ENCODE measurements around the gene PRAME.

PRAME gene

DNA sequence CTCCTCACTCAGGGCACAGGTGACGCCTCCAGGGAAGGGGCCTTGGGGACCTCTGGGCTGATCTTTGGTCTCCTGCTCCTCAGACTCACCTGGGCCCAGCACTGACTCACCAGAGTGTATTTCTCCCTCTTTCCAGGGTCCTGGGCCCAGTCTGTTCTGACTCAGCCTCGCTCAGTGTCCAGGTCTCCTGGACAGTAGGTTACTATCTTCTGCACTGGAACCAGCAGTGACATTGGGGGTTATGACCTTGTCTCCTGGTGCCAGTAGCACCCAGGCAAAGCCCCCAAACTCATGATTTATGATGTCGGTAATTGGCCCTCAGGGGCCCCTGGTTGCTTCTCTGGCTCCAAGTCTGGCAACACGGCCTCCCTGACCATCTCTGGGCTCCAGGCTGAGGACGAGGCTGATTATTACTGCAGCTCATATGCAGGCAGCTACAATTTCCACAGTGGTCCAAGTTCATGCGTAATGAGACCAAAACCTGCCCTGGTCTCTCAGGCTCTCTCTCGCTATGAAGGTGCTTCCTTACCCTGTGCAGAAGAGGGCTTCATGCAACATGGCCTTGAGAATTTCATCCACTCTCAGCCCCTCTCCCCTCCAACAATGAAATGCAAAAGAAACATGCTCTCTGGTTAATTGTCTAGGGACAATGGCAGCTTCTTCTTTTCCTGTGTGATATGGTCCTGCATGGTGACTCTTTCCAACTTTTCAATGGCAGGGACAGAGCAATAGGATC is 21.0 kb upstream of the PRAME start:
- no peaks in the 10 kb centered on the region for H3K4me1 ChIP-seq (ENCODE audit: control insufficient read depth, insufficient read depth, low read length)
- no peak overlapping the region for H3K4me3 ChIP-seq (ENCODE audit: low read depth, low read length)
- H3K36me3 ChIP-seq (ENCODE audit: control insufficient read depth, insufficient read depth, low read length): no peaks in the 10 kb centered on the region
- no peaks in the 10 kb centered on the region for H3K9me3 ChIP-seq (ENCODE audit: control insufficient read depth, insufficient read depth, low read length)
- H3K27me3 ChIP-seq (ENCODE audit: control insufficient read depth, insufficient read depth, low read length): peaks cover 78% of the 10 kb centered on the region
- no peak overlapping the region for H3K9ac ChIP-seq (ENCODE audit: low read depth, low read length)
- no peak overlapping the region for H3K27ac ChIP-seq (ENCODE audit: low read depth, low read length)

DNA sequence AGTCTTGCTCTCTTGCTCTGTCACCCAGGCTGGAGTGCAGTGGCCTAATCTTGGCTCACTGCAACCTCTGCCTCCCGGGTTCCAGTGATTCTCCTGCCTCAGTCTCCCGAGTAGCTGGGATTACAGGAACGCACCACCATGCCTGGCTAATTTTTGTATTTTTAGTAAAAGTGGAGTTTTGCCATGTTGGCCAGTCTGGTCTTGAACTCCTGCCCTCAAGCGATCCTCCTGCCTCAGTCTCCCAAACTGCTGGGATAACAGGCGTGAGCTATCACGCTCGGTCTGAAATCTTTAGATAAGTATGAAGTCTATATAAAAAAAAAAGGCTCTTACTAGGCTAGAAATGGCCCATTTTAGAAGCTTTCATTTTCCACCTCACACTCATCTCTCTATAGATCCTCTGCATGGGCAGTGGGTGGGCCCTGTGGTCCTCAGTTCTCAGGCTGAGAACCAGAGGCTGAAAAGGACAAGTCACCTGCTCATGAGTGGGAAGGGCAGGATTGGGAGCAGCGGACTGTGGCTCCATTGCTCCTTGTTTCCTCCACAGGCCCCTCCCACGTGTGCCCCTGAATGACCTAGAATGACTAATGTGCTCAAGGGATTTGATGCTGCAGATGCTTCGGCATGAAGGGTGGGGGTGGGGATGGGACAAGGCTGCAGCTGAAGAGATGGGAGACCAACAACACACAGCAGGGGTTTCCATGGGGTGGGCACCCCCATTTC is 19.8 kb upstream of the PRAME start:
- Histone ChIP-seq H3K9me3 (ENCODE audit: control insufficient read depth, insufficient read depth, low read length) (no peaks in the 10 kb centered on the region), H3K27ac (ENCODE audit: low read depth, low read length) (no peak overlapping the region), H3K4me3 (ENCODE audit: low read depth, low read length) (no peak overlapping the region), H3K9ac (ENCODE audit: low read depth, low read length) (no peak overlapping the region), H3K4me1 (ENCODE audit: control insufficient read depth, insufficient read depth, low read length) (no peaks in the 10 kb centered on the region), H3K36me3 (ENCODE audit: control insufficient read depth, insufficient read depth, low read length) (no peaks in the 10 kb centered on the region), H3K27me3 (ENCODE audit: control insufficient read depth, insufficient read depth, low read length) (peaks cover 80% of the 10 kb centered on the region)

DNA sequence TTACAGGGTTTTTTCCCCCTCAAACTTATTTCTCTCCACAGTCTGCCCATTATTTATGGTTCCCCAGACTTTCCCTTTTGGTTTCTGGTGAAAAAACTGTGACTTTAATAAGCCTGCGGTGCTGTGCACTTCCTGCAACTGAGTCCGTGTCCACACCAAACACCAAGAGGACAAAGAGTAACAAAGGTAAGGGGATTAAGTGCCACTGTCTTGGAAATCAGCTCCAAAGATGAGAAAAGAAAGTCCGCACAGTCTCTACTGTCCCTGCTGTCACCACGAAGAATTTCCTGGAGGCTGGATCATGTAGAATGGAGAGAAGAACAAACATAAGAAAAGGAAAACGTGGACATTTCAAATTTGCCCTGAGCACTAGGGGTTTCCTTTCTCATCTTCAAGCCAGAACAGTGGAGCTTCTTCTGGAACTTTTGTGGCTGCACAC is 17.9 kb upstream of the PRAME start:
- no peak overlapping the region for H3K4me3 ChIP-seq (ENCODE audit: low read depth, low read length)
- no peaks in the 10 kb centered on the region for H3K36me3 ChIP-seq (ENCODE audit: control insufficient read depth, insufficient read depth, low read length)
- no peaks in the 10 kb centered on the region for H3K4me1 ChIP-seq (ENCODE audit: control insufficient read depth, insufficient read depth, low read length)
- no peaks in the 10 kb centered on the region for H3K9me3 ChIP-seq (ENCODE audit: control insufficient read depth, insufficient read depth, low read length)
- H3K27me3 ChIP-seq (ENCODE audit: control insufficient read depth, insufficient read depth, low read length): peaks cover 80% of the 10 kb centered on the region
- H3K27ac ChIP-seq (ENCODE audit: low read depth, low read length): no peak overlapping the region
- no peak overlapping the region for H3K9ac ChIP-seq (ENCODE audit: low read depth, low read length)

DNA sequence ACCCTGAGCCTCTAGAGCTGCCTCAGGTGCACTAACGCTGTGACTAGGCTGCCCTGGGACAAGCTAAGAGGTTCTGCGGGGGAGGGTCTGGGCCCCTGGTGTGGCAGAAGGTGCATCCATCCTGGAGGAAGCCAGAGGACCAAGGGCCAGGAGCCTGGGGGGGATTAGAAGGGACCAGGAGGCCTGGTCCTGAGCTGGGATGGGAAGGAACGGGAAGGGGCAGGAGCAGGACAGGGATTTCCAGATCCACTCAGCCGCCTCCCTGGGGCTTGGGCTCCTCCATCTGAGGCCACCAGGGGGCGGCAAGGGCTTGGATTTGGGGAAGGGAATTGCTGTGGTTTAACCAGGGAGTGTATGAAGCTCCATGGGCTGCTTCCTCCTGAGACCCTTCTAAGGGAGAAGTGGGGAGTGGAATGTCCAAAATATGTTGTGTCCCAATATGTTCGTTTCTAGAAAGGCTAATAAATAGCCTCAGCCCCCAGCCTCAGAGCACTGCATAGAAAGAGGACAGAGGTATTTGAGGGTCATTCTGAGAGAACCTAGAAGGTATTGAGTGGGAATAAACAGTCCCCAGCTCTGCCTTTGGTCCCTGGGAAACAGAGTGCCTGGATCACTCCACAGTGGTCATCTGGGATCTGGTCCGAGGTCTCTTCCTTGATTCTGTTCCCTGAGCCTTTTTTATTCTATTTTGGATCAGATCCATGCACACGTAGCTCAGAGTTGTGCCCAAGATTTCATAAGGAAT is 17.4 kb upstream of the PRAME start:
- no peak overlapping the region for H3K9ac ChIP-seq (ENCODE audit: low read depth, low read length)
- no peaks in the 10 kb centered on the region for H3K36me3 ChIP-seq (ENCODE audit: control insufficient read depth, insufficient read depth, low read length)
- no peaks in the 10 kb centered on the region for H3K9me3 ChIP-seq (ENCODE audit: control insufficient read depth, insufficient read depth, low read length)
- H3K4me1 ChIP-seq (ENCODE audit: control insufficient read depth, insufficient read depth, low read length): no peaks in the 10 kb centered on the region
- no peak overlapping the region for H3K27ac ChIP-seq (ENCODE audit: low read depth, low read length)
- peaks cover 83% of the 10 kb centered on the region for H3K27me3 ChIP-seq (ENCODE audit: control insufficient read depth, insufficient read depth, low read length)
- H3K4me3 ChIP-seq (ENCODE audit: low read depth, low read length): no peak overlapping the region

DNA sequence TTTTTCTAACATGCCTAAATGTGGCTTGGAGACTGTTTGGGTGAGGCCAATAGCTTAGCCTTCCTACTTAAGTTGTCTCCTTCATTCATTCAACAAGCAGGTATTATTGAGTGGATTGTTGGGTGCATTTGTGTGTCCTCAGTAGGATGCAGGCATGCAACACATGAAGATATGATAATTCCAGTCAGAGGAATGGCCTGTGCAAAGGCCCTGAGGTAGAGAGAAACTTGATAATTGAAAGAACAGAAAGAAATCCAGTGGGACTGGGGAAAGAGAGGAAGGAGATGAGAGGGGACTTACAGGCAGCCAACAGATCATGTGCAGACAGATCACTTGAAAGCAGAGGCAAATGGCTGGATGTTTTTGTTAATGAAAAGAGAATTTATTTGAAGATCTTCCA is 15.3 kb upstream of the PRAME start:
- H3K4me3 ChIP-seq (ENCODE audit: low read depth, low read length): no peak overlapping the region
- H3K4me1 ChIP-seq (ENCODE audit: control insufficient read depth, insufficient read depth, low read length): no peaks in the 10 kb centered on the region
- no peaks in the 10 kb centered on the region for H3K9me3 ChIP-seq (ENCODE audit: control insufficient read depth, insufficient read depth, low read length)
- no peaks in the 10 kb centered on the region for H3K36me3 ChIP-seq (ENCODE audit: control insufficient read depth, insufficient read depth, low read length)
- H3K27me3 ChIP-seq (ENCODE audit: control insufficient read depth, insufficient read depth, low read length): peaks cover 91% of the 10 kb centered on the region
- H3K27ac ChIP-seq (ENCODE audit: low read depth, low read length): no peak overlapping the region
- H3K9ac ChIP-seq (ENCODE audit: low read depth, low read length): no peak overlapping the region

DNA sequence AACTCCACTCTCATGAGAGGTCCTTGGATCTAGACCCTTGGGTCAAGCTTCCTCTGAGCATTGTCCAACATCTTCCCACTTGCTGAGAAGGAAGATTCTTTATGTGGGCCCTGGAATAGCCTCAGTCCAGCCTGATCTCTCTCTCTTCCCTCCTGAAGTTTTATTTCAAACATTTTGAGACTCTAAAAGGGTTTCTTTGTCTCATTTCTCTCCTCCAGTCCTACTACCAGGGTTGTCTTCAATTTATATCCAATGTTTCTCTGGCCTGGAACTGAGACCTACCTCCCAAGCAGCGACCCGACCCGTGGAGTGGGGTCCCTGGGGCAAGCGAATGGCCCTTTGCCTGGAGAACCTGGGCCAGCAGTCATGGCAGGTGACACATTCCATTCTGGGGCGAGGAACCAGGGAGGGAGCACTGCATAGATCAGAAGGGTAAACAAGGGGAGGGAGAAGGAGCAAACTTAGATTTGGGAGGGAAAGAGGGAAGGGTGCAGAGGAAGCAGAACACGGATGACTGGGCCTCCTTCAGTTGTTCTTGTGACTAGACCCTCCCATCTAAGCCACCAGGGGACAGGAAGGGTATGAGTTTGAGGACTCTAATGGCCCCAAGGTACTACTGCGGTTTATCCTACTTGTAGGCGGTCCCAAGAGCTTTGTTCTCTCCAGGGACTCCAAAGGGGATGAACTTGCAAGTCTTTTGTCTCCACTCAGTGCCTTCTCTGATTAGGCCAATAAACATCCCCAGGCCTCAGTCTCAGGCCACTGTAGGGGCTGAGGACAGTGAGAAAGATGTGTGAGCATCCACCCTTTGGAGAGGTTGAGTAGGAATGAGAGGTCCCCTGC is 14.2 kb upstream of the PRAME start:
- Histone ChIP-seq H3K9ac (ENCODE audit: low read depth, low read length) (no peak overlapping the region), H3K36me3 (ENCODE audit: control insufficient read depth, insufficient read depth, low read length) (no peaks in the 10 kb centered on the region), H3K4me3 (ENCODE audit: low read depth, low read length) (no peak overlapping the region), H3K4me1 (ENCODE audit: control insufficient read depth, insufficient read depth, low read length) (no peaks in the 10 kb centered on the region), H3K27ac (ENCODE audit: low read depth, low read length) (no peak overlapping the region), H3K9me3 (ENCODE audit: control insufficient read depth, insufficient read depth, low read length) (no peaks in the 10 kb centered on the region), H3K27me3 (ENCODE audit: control insufficient read depth, insufficient read depth, low read length) (peaks cover 97% of the 10 kb centered on the region)

DNA sequence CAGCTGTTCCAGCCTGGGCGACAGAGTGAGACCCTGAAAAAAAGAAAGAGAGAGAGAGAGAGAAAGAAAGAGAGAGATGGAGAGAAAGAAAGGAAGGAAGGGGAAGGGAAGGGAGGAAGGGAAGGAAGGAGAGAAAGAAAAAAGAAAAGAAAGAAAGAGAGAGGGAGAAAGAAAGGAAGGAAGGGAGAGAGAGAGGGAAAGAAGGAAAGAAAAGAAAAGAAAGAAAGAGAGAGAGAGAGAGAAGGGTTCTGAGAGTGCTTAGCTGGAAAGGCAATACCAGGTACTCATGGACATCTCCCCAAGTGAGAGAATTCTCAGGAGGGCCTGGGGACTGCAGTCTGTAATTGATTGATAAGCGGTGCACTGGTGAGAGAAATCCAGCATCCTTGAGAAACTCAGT is 12.8 kb upstream of the PRAME start:
- Histone ChIP-seq H3K27ac (ENCODE audit: low read depth, low read length) (no peak overlapping the region), H3K36me3 (ENCODE audit: control insufficient read depth, insufficient read depth, low read length) (no peaks in the 10 kb centered on the region), H3K27me3 (ENCODE audit: control insufficient read depth, insufficient read depth, low read length) (peaks cover 98% of the 10 kb centered on the region), H3K4me3 (ENCODE audit: low read depth, low read length) (no peak overlapping the region), H3K9me3 (ENCODE audit: control insufficient read depth, insufficient read depth, low read length) (no peaks in the 10 kb centered on the region), H3K9ac (ENCODE audit: low read depth, low read length) (no peak overlapping the region), H3K4me1 (ENCODE audit: control insufficient read depth, insufficient read depth, low read length) (no peaks in the 10 kb centered on the region)

DNA sequence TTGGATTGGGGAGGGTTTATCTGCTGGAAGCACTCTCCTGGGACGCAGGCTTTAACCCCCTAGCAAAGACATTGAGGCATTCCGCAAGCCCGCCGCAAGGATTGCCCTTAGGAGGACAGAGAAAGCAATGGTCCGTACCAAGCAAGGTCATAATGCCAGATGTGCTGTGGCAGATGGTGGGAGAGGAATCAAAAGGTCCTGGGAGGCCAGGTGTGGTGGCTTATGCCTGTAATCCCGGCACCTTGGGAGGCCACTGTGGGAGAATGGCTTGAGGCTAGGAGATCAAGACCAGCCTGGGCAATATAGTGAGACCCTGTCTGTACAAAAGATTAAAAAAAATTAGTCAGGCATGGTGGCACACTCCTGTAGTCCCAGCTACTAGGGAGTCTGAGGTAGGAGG is 12.4 kb upstream of the PRAME start:
- no peak overlapping the region for H3K4me3 ChIP-seq (ENCODE audit: low read depth, low read length)
- H3K9me3 ChIP-seq (ENCODE audit: control insufficient read depth, insufficient read depth, low read length): no peaks in the 10 kb centered on the region
- H3K27ac ChIP-seq (ENCODE audit: low read depth, low read length): no peak overlapping the region
- no peak overlapping the region for H3K9ac ChIP-seq (ENCODE audit: low read depth, low read length)
- H3K27me3 ChIP-seq (ENCODE audit: control insufficient read depth, insufficient read depth, low read length): peaks cover 98% of the 10 kb centered on the region
- no peaks in the 10 kb centered on the region for H3K36me3 ChIP-seq (ENCODE audit: control insufficient read depth, insufficient read depth, low read length)
- no peaks in the 10 kb centered on the region for H3K4me1 ChIP-seq (ENCODE audit: control insufficient read depth, insufficient read depth, low read length)

DNA sequence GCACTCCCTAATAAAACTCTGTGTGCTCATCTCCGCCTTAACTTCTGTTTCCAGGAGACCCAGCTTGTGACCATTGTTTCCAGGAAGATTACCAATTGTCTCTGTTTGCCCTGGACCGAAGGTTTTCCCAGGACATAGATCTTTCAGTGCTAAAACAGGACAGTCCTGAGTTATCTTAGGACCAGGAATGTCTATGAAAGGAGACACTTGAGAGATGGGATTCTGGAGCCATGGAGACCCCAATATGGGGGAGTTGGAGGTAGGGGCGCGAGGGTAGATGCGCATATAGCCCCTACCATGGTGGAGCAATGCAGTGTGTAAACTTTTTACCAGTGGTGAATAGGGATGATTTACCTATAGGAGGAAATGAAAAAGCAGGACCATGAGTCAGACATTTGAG is 10.2 kb upstream of the PRAME start:
- H3K27me3 ChIP-seq (ENCODE audit: control insufficient read depth, insufficient read depth, low read length): peaks cover 98% of the 10 kb centered on the region
- no peak overlapping the region for H3K4me3 ChIP-seq (ENCODE audit: low read depth, low read length)
- no peak overlapping the region for H3K9ac ChIP-seq (ENCODE audit: low read depth, low read length)
- no peak overlapping the region for H3K27ac ChIP-seq (ENCODE audit: low read depth, low read length)
- no peaks in the 10 kb centered on the region for H3K4me1 ChIP-seq (ENCODE audit: control insufficient read depth, insufficient read depth, low read length)
- no peaks in the 10 kb centered on the region for H3K36me3 ChIP-seq (ENCODE audit: control insufficient read depth, insufficient read depth, low read length)
- no peaks in the 10 kb centered on the region for H3K9me3 ChIP-seq (ENCODE audit: control insufficient read depth, insufficient read depth, low read length)

DNA sequence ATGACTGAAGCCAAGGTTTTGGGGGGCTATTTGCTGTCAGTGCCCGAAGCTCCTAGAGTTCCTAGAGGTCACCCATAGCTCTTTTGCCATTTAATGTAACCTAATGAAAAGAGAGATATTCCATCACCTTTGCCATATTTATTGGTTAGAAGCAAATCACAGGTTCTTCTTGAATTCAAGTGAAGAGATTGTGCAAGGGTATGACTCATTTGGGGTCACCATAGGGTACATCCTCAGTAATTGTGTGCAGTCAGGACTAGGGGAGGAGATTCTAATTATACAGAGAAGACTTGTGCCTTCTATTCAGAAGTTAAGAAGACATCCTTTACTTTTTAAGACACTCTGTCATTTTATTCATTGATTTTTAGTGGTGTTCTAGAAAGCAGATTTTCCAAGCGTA is 6.9 kb upstream of the PRAME start:
- peaks cover 82% of the 10 kb centered on the region for H3K27me3 ChIP-seq (ENCODE audit: control insufficient read depth, insufficient read depth, low read length)
- peaks cover 4% of the 10 kb centered on the region; the same call in 1 of the 2 replicates for H3K9me3 ChIP-seq (ENCODE audit: control insufficient read depth, insufficient read depth, low read length)
- no peaks in the 10 kb centered on the region for H3K4me1 ChIP-seq (ENCODE audit: control insufficient read depth, insufficient read depth, low read length)
- H3K36me3 ChIP-seq (ENCODE audit: control insufficient read depth, insufficient read depth, low read length): no peaks in the 10 kb centered on the region
- H3K9ac ChIP-seq (ENCODE audit: low read depth, low read length): no peak overlapping the region
- H3K27ac ChIP-seq (ENCODE audit: low read depth, low read length): no peak overlapping the region
- no peak overlapping the region for H3K4me3 ChIP-seq (ENCODE audit: low read depth, low read length)
